ENCODE results near the gene SLC11A2. TPM values are rescaled to one million over a fixed set of nuclear protein-coding genes. Genes with fewer than 3 reads are reported as not detected.

Gene SLC11A2
- 18.3 and 19.0 TPM in 2 replicates for total RNA-seq

DNA sequence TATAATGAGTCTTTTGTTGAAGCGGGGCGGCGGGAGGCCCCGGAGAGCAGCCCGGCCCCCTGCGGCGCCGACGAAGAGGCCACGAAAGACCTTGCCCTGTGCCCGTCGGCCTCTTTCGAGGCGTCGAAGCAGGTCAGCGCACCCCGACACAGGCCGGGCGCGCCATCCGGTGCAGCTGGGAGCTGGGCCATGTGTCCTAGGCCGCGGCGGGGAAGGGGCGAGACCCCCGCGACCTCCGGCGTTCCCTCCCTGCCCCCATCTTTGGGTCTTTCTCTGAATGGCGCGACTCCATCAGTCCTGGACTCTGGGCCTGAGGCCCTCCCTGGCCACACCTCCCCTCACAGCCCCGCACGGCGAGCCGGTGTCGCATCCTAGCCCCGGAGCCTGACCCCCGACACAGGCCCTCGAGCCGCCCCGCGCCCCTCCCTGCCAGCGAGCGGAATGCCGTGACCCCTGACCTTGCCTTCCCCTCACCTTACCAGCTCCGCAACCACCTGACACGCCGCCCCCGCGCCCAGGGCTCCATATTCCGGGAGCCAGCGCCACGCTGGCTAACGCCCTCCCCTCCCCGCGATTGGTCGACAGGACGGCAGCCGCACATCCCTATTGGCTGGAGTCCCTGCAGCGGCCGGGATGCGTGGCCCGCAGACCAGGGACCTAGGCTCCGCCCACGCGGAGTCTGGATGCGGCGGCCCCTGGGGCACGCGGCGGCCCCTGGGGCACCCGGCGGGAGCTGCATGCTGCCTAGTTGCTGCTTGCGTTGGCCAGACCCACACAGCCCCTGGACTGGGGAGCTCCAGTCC lies at the start of gene SLC11A2:
Gene SLC11A2 (minus strand): TSS at position 549 of the 803 bp plus-strand sequence. CDS start 15,656 bp downstream, outside the sequence.

DNA sequence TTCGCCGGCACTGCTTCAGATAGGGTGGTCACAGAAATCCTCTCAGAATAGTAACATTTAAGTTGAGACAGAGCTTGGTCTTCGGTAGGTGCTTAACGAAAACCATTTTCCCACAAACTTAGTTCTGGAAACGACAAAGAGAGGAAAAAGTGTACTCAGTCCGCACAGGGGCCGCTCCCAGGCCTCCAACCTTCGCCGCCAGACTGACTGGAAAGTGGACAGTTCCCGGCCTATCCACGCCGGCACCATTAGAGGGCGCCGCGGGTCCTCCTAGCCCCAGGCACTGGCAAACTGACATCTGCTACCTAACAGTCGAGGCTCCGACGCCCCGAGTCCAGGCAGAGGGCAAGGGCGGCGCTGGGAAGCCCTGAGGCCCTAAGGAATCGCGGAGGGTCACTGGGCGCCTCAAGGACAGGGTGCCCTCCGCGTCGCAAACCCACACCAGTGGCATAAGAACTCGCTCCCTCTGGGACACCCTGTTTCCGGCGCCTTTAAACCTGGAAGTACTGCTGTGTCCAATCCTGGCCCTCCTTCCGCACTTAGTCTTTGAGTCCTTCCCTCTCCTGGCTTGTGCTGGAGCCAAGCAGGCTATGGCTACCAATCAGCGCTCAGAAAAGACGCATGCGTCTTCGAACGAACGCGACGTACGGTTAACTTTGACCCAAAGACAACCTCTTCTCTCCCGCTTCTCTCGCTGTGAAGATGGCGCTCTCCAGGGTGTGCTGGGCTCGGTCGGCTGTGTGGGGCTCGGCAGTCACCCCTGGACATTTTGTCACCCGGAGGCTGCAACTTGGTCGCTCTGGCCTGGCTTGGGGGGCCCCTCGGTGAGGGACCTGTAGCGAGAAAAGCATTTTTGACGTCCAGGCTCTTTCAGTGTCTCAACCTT lies 21.7 kb upstream of the SLC11A2 start, which contains the start of gene LETMD1:
Gene LETMD1 (plus strand): TSS at position 673 of the 886 bp plus-strand sequence. CDS start 30 bp downstream, at position 703.

DNA sequence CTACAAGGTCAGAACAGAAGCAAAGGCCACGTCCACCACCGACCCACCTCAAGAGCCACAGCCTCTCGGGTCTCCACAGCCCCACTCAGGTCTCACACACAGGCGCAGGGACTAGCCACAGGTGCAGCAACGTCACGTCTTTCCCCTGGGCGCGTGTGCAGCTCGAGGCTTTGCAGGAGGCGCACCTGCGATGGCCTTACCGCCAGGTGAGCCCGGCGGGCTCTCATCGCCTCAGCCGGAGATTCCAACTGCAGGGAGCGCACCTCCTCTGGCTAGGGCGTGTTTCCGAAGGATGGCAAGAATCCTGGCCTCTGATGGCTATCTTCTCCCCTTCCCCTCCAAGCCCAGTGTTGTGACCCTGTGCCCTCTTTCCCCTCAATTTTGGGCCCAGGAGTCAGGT lies 73.7 kb downstream of the SLC11A2 start, which contains the start of gene HIGD1C:
Gene HIGD1C (plus strand): TSS at position 35 of the 400 bp plus-strand sequence. CDS start 1,455 bp downstream, outside the sequence.

Other genes with a start within 250 kb of the SLC11A2 start
- gene TMPRSS12, start 183.5 kb downstream of the SLC11A2 start, total RNA-seq = not detected in 2 replicates
- not detected in 2 replicates for gene HIGD1C, start 73.8 kb downstream of the SLC11A2 start, total RNA-seq
- 24.7 and 28.1 TPM in 2 replicates for gene LETMD1, start 21.9 kb upstream of the SLC11A2 start, total RNA-seq
- 12.6 and 15.0 TPM in 2 replicates for gene CSRNP2, start 57.2 kb upstream of the SLC11A2 start, total RNA-seq
- 7.6 and 8.5 TPM in 2 replicates for gene TFCP2, start 146.8 kb upstream of the SLC11A2 start, total RNA-seq
- 4.7 and 6.4 TPM in 2 replicates for gene POU6F1, start 191.7 kb upstream of the SLC11A2 start, total RNA-seq
- 184 and 196 TPM in 2 replicates for gene DAZAP2, start 212.4 kb upstream of the SLC11A2 start, total RNA-seq
- gene SMAGP, start 244.0 kb upstream of the SLC11A2 start, total RNA-seq = 23.2 and 30.5 TPM in 2 replicates